HG02571 (cell line): ENCODE data around the gene ETFB.

Experiments used
- ATAC-seq: cut with Tn5 transposase; IDR thresholded peaks from one replicate; pipeline ENCODE4 v1.9.1; 2021; ENCODE audit warnings: mild to moderate bottlenecking, moderate library complexity; ENCODE audit not compliant: unreplicated experiment

Gene ETFB

GRCh38 chr19:51297406-51297805, 68.8 kb downstream of the ETFB start:
- no peak for ATAC-seq

GRCh38 chr19:51296336-51297093, 69.7 kb downstream of the ETFB start:
- ATAC-seq: no peak

GRCh38 chr19:51295382-51296126, 70.6 kb downstream of the ETFB start:
- ATAC-seq: no peak
